Upper lobe of left lung (tissue), 6 donors: Measurements from ENCODE around the gene C16orf92. TPM values are rescaled to one million over a fixed set of nuclear protein-coding genes. Genes with fewer than 3 reads are reported as not detected.
A peak's percentile ranks its signal among the peaks of the same experiment; 100 is the strongest.

Experiments
- ATAC-seq, 2 donors: fragments of 200-7000 bp; cut with Tn5 transposase; one replicate each; pipeline ENCODE4 v1.9.1; 2022; ENCODE audit warnings: mild to moderate bottlenecking in 2 of 2, moderate library complexity in 2 of 2; ENCODE audit not compliant: low FRiP score in 2 of 2
- DNase-seq, 2 donors: peaks; one replicate each; pipeline ENCODE4 v3.0.0-alpha.2; 2019 to 2020
- H3K27ac ChIP-seq, 4 donors: fragments of 200-600 bp; sonication (generic); one replicate each; pipeline ENCODE4 v1.5.1; 2016 to 2019
- H3K27me3 ChIP-seq, 4 donors: fragments of 200-600 bp; sonication (generic); one replicate each; pipeline ENCODE4 v1.5.1; 2017 to 2019
- H3K36me3 ChIP-seq, 4 donors: fragments of 200-600 bp; sonication (generic); one replicate each; pipeline ENCODE4 v1.5.1; 2016 to 2019
- H3K4me1 ChIP-seq, 4 donors: fragments of 200-600 bp; sonication (generic); one replicate each; pipeline ENCODE4 v1.5.1; 2018 to 2019
- H3K4me3 ChIP-seq, 4 donors: fragments of 200-600 bp; sonication (generic); one replicate each; pipeline ENCODE4 v1.5.1; 2017 to 2019; ENCODE audit warnings: mild to moderate bottlenecking in 2 of 4, moderate library complexity in 1 of 4
- H3K9me3 ChIP-seq, 4 donors: fragments of 200-600 bp; sonication (generic); one replicate each; pipeline ENCODE4 v1.5.1; 2018 to 2019
- EP300 ChIP-seq, 4 donors: sonication (generic); formaldehyde crosslinking; IDR thresholded peaks; one replicate each; pipeline ENCODE4 v1.5.1; 2017; ENCODE audit warnings: antibody characterized with exemption in 4 of 4, control low read depth in 2 of 4
- POLR2A ChIP-seq, 4 donors: fragments of 450-650 bp; IDR thresholded peaks; one replicate each; pipeline ENCODE4 v1.5.1; 2016 to 2017; ENCODE audit warnings: antibody characterized with exemption in 4 of 4, mild to moderate bottlenecking in 2 of 4
- POLR2AphosphoS5 ChIP-seq, 2 donors: sonication (generic); formaldehyde crosslinking; IDR thresholded peaks; one replicate each; pipeline ENCODE4 v1.5.1; 2017; ENCODE audit warnings: antibody characterized with exemption in 2 of 2
- WGBS, 2 donors: methylation state at CpG; one replicate each; pipeline ENCODE4 v1.1.5; 2017 to 2018; 5-methylcytosine and 5-hydroxymethylcytosine counted together
- total RNA-seq, 6 donors: library from RNA; depleted of rRNA in 4 of 6; stranded (reverse); fragments of >200 nt in 4 of 6; gene quantifications; one replicate each; pipeline versions ENCODE4 v1.1.0 to v1.2.1, GENCODE V29; 2016 to 2021
- TF ChIP-seq, protein P1 (sequence below), 6 experiments: fragments of 450-650 bp in 4 of 6; fragments of 200-600 bp in 2 of 6; sonication (generic) in 2 of 6; IDR thresholded peaks; one replicate each; pipeline ENCODE4 v1.5.1; 2016 to 2019; ENCODE audit warnings: antibody characterized with exemption in 6 of 6
- donor health status: DM: no; HTN: no; CAD: no; lungs with moderate emphysema.
- donor health status: DM: no; HTN: yes; CAD: no; lungs with severe emphysema.

C16orf92 gene
- total RNA-seq, 6 donors from 2014 or later, result not detected

- Histone ChIP-seq H3K4me1 (peaks cover 31 to 55% (median 49%) of the 10 kb centered on the region in 4 donors), H3K27me3 (no peaks in the 10 kb centered on the region), H3K36me3 (peaks cover 27 to 44% (median 36%) of the 10 kb centered on the region in 4 donors), H3K4me3 (peak overlapping the region in 3 of 4 donors; percentile 68 to 98 (median 96)), H3K9me3 (no peaks in the 10 kb centered on the region), H3K27ac (peak overlapping the region; percentile 93 to 98 (median 96))
- TF ChIP-seq, protein P1, sequence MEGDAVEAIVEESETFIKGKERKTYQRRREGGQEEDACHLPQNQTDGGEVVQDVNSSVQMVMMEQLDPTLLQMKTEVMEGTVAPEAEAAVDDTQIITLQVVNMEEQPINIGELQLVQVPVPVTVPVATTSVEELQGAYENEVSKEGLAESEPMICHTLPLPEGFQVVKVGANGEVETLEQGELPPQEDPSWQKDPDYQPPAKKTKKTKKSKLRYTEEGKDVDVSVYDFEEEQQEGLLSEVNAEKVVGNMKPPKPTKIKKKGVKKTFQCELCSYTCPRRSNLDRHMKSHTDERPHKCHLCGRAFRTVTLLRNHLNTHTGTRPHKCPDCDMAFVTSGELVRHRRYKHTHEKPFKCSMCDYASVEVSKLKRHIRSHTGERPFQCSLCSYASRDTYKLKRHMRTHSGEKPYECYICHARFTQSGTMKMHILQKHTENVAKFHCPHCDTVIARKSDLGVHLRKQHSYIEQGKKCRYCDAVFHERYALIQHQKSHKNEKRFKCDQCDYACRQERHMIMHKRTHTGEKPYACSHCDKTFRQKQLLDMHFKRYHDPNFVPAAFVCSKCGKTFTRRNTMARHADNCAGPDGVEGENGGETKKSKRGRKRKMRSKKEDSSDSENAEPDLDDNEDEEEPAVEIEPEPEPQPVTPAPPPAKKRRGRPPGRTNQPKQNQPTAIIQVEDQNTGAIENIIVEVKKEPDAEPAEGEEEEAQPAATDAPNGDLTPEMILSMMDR (IDR thresholded peaks at IDR 0.05), result no peak
- TF ChIP-seq EP300 (IDR thresholded peaks at IDR 0.05) (no peak), POLR2AphosphoS5 (IDR thresholded peaks at IDR 0.05) (no peak), POLR2A (IDR thresholded peaks at IDR 0.05) (no peak)
- 8 to 20% methylated on average over 6 of the region's 6 CpGs for WGBS, 2 donors
- ATAC-seq (no peak), DNase-seq (no peak)
These were observed 47.0 kb upstream of the C16orf92 start for GRCh38 chr16:29975811-29976511.

GRCh38 chr16:29977063-29977825 lies 45.8 kb upstream of the C16orf92 start:
- TF ChIP-seq EP300 (IDR thresholded peaks at IDR 0.05) (no peak), POLR2AphosphoS5 (IDR thresholded peaks at IDR 0.05) (peak; percentile 35 to 52), POLR2A (IDR thresholded peaks at IDR 0.05) (no peak)
- TF ChIP-seq, protein P1 (IDR thresholded peaks at IDR 0.05), result no peak
- Histone ChIP-seq H3K27ac (peak overlapping the region; percentile 93 to 98 (median 96)), H3K36me3 (peaks cover 40 to 52% (median 43%) of the 10 kb centered on the region in 4 donors), H3K9me3 (no peaks in the 10 kb centered on the region), H3K4me1 (peaks cover 31 to 55% (median 49%) of the 10 kb centered on the region in 4 donors), H3K4me3 (peak overlapping the region in 3 of 4 donors; percentile 68 to 98 (median 96)), H3K27me3 (no peaks in the 10 kb centered on the region)
- no peak for DNase-seq
- no peak for ATAC-seq
- WGBS, 2 donors, result 61 to 70% methylated on average over 7 to 9 of the region's 9 CpGs

DNA sequence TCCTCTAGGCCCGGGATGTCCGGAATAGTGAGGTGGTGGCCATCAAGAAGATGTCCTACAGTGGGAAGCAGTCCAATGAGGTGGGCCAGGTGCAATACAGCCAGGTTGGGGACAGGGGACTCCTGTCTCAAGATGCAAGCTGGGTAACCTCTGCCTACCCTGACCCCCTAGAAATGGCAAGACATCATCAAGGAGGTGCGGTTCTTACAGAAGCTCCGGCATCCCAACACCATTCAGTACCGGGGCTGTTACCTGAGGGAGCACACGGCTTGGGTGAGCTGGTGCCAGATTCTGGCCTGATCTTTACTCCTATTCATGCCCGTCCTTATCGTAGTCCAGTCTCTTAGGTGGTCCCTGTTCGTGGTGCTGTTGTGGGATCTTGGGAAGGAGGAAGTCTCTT lies 44.9 kb upstream of the C16orf92 start:
- 91 to 95% methylated on average over 9 of the region's 9 CpGs for WGBS, 2 donors
- Histone ChIP-seq H3K27ac (peak overlapping the region; percentile 93 to 98 (median 96)), H3K36me3 (peaks cover 48 to 57% (median 51%) of the 10 kb centered on the region in 4 donors)

GRCh38 chr16:29978564-29979270 lies 44.3 kb upstream of the C16orf92 start:
- H3K4me3 ChIP-seq, result no peak overlapping the region
- no peak for DNase-seq
- TF ChIP-seq, protein P1 (IDR thresholded peaks at IDR 0.05), result no peak
- no peak for TF ChIP-seq POLR2AphosphoS5 (IDR thresholded peaks at IDR 0.05)
- TF ChIP-seq EP300 (IDR thresholded peaks at IDR 0.05), result no peak
- no peak for TF ChIP-seq POLR2A (IDR thresholded peaks at IDR 0.05)
- H3K27me3 ChIP-seq, result no peaks in the 10 kb centered on the region
- ATAC-seq, result no peak
- 90 to 91% methylated on average over 9 of the region's 9 CpGs for WGBS, 2 donors
- H3K36me3 ChIP-seq, result peaks cover 48 to 63% (median 58%) of the 10 kb centered on the region in 4 donors
- peaks cover 27 to 60% (median 52%) of the 10 kb centered on the region in 4 donors for H3K4me1 ChIP-seq
- no peaks in the 10 kb centered on the region for H3K9me3 ChIP-seq
- peak overlapping the region; percentile 93 to 98 (median 96) for H3K27ac ChIP-seq

More for the DNA sequence above, 44.9 kb upstream of the C16orf92 start:
- H3K4me1 ChIP-seq, result peaks cover 29 to 57% (median 49%) of the 10 kb centered on the region in 4 donors
- no peaks in the 10 kb centered on the region for H3K27me3 ChIP-seq
- DNase-seq, result no peak
- no peak for ATAC-seq
- no peaks in the 10 kb centered on the region for H3K9me3 ChIP-seq
- TF ChIP-seq, protein P1 (IDR thresholded peaks at IDR 0.05), result no peak
- TF ChIP-seq POLR2AphosphoS5 (IDR thresholded peaks at IDR 0.05) (no peak), POLR2A (IDR thresholded peaks at IDR 0.05) (no peak), EP300 (IDR thresholded peaks at IDR 0.05) (no peak)
- H3K4me3 ChIP-seq, result peak overlapping the region in 1 of 4 donors; percentile 68
